HUES6 (cell line): ENCODE data around the gene FAM3D.
"Not testable (repeated sequence)": the region's sequence is repeated elsewhere in the genome, so short reads cannot be mapped to it uniquely, and the experiment has no call there.

Source experiments
- H3K27ac ChIP-seq: 2 replicates; pipeline ENCODE4 v1.7.0; 2013; ENCODE audit warnings: low read depth, mild to moderate bottlenecking, low read length, inconsistent platforms
- H3K27me3 ChIP-seq: 2 replicates; pipeline ENCODE4 v1.6.1; 2013; ENCODE audit warnings: low read length; ENCODE audit not compliant: control insufficient read depth, insufficient read depth
- H3K36me3 ChIP-seq: 2 replicates; pipeline ENCODE4 v1.6.1; 2013; ENCODE audit warnings: low read length; ENCODE audit not compliant: control insufficient read depth, insufficient read depth
- H3K4me1 ChIP-seq: 2 replicates; pipeline ENCODE4 v1.6.1; 2013; ENCODE audit warnings: low read length; ENCODE audit not compliant: control insufficient read depth, insufficient read depth
- H3K4me3 ChIP-seq: 2 replicates; pipeline ENCODE4 v1.5.1; 2013; ENCODE audit warnings: low read depth, low read length
- H3K9ac ChIP-seq: one replicate; pipeline ENCODE4 v1.6.1; 2013; ENCODE audit warnings: mild to moderate bottlenecking, low read length
- H3K9me3 ChIP-seq: 2 replicates; pipeline ENCODE4 v1.6.1; 2013; ENCODE audit warnings: low read depth, low read length; ENCODE audit not compliant: control insufficient read depth, insufficient read depth

FAM3D gene

GRCh38 chr3:58696813-58697212 lies 30.2 kb upstream of the FAM3D start:
- H3K4me1 ChIP-seq, H3K4me3 ChIP-seq, H3K27me3 ChIP-seq, H3K9ac ChIP-seq, H3K27ac ChIP-seq, H3K36me3 ChIP-seq: not testable (repeated sequence)
- H3K9me3 ChIP-seq = peaks cover 20% of the 10 kb centered on the region

GRCh38 chr3:58696093-58696492 lies 29.5 kb upstream of the FAM3D start:
- Histone ChIP-seq H3K27me3 (no peaks in the 10 kb centered on the region), H3K9me3 (peaks cover 28% of the 10 kb centered on the region), H3K4me3 (no peak overlapping the region), H3K4me1 (no peaks in the 10 kb centered on the region), H3K36me3 (no peaks in the 10 kb centered on the region), H3K9ac (no peak overlapping the region), H3K27ac (no peak overlapping the region)

GRCh38 chr3:58695284-58695683 lies 28.7 kb upstream of the FAM3D start:
- H3K27ac ChIP-seq, H3K36me3 ChIP-seq, H3K9ac ChIP-seq, H3K27me3 ChIP-seq, H3K4me1 ChIP-seq, H3K4me3 ChIP-seq: not testable (repeated sequence)
- peaks cover 36% of the 10 kb centered on the region for H3K9me3 ChIP-seq

- Histone ChIP-seq H3K27me3 (no peaks in the 10 kb centered on the region), H3K36me3 (no peaks in the 10 kb centered on the region), H3K27ac (no peak overlapping the region), H3K9ac (no peak overlapping the region), H3K4me1 (no peaks in the 10 kb centered on the region), H3K4me3 (no peak overlapping the region), H3K9me3 (peaks cover 47% of the 10 kb centered on the region)
These were observed 27.6 kb upstream of the FAM3D start for GRCh38 chr3:58693940-58694850.

- Histone ChIP-seq H3K27ac (no peak overlapping the region), H3K36me3 (no peaks in the 10 kb centered on the region), H3K4me3 (no peak overlapping the region), H3K9me3 (peaks cover 61% of the 10 kb centered on the region), H3K27me3 (no peaks in the 10 kb centered on the region), H3K9ac (no peak overlapping the region), H3K4me1 (no peaks in the 10 kb centered on the region)
These were observed 25.9 kb upstream of the FAM3D start for GRCh38 chr3:58692484-58692883.

GRCh38 chr3:58691997-58692396 lies 25.4 kb upstream of the FAM3D start:
- Histone ChIP-seq H3K4me1 (no peaks in the 10 kb centered on the region), H3K4me3 (no peak overlapping the region), H3K9ac (no peak overlapping the region), H3K27ac (no peak overlapping the region), H3K27me3 (no peaks in the 10 kb centered on the region), H3K9me3 (peaks cover 66% of the 10 kb centered on the region), H3K36me3 (no peaks in the 10 kb centered on the region)

- H3K36me3 ChIP-seq = no peaks in the 10 kb centered on the region
- H3K9me3 ChIP-seq = peaks cover 70% of the 10 kb centered on the region
- H3K27me3 ChIP-seq = no peaks in the 10 kb centered on the region
- no peak overlapping the region for H3K27ac ChIP-seq
- H3K9ac ChIP-seq = no peak overlapping the region
- no peak overlapping the region for H3K4me3 ChIP-seq
- no peaks in the 10 kb centered on the region for H3K4me1 ChIP-seq
These were observed 23.9 kb upstream of the FAM3D start for GRCh38 chr3:58690490-58690889.

- Histone ChIP-seq H3K9ac (no peak overlapping the region), H3K4me1 (no peaks in the 10 kb centered on the region), H3K9me3 (peaks cover 62% of the 10 kb centered on the region), H3K27me3 (no peaks in the 10 kb centered on the region), H3K4me3 (no peak overlapping the region), H3K27ac (no peak overlapping the region), H3K36me3 (no peaks in the 10 kb centered on the region)
These were observed 22.0 kb upstream of the FAM3D start for GRCh38 chr3:58688574-58688973.

- Histone ChIP-seq H3K4me1 (no peaks in the 10 kb centered on the region), H3K4me3 (no peak overlapping the region), H3K9me3 (peaks cover 53% of the 10 kb centered on the region)
These were observed 20.3 kb upstream of the FAM3D start for GRCh38 chr3:58686847-58687246.

GRCh38 chr3:58685641-58686040 lies 19.1 kb upstream of the FAM3D start:
- no peak overlapping the region for H3K9ac ChIP-seq
- no peak overlapping the region for H3K27ac ChIP-seq
- no peak overlapping the region for H3K4me3 ChIP-seq
- no peaks in the 10 kb centered on the region for H3K4me1 ChIP-seq
- peaks cover 41% of the 10 kb centered on the region for H3K9me3 ChIP-seq
- H3K27me3 ChIP-seq = no peaks in the 10 kb centered on the region
- H3K36me3 ChIP-seq = no peaks in the 10 kb centered on the region

More at GRCh38 chr3:58686847-58687246, 20.3 kb upstream of the FAM3D start:
- H3K36me3 ChIP-seq = no peaks in the 10 kb centered on the region
- H3K9ac ChIP-seq = no peak overlapping the region
- H3K27me3 ChIP-seq = no peaks in the 10 kb centered on the region
- H3K27ac ChIP-seq = no peak overlapping the region

- Histone ChIP-seq H3K4me1 (no peaks in the 10 kb centered on the region), H3K4me3 (no peak overlapping the region), H3K9ac (no peak overlapping the region), H3K27ac (no peak overlapping the region), H3K9me3 (peaks cover 19% of the 10 kb centered on the region), H3K27me3 (no peaks in the 10 kb centered on the region), H3K36me3 (no peaks in the 10 kb centered on the region)
These were observed 16.9 kb upstream of the FAM3D start for GRCh38 chr3:58683466-58683865.
